GM19240 (cell line): ENCODE data around the gene FCRL1.

Experiments
- DNase-seq: peaks from one replicate; pipeline ENCODE4 v3.0.0; 2011; ENCODE audit warnings: low spot score; ENCODE audit not compliant: insufficient read length

Gene FCRL1, protein sequence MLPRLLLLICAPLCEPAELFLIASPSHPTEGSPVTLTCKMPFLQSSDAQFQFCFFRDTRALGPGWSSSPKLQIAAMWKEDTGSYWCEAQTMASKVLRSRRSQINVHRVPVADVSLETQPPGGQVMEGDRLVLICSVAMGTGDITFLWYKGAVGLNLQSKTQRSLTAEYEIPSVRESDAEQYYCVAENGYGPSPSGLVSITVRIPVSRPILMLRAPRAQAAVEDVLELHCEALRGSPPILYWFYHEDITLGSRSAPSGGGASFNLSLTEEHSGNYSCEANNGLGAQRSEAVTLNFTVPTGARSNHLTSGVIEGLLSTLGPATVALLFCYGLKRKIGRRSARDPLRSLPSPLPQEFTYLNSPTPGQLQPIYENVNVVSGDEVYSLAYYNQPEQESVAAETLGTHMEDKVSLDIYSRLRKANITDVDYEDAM

GRCh38 chr1:157819896-157820295 is at the start of gene FCRL1:
FCRL1 (minus strand) TSS chr1:157820120; CDS start chr1:157820037, 83 bp downstream.
- DNase-seq: no peak

DNA sequence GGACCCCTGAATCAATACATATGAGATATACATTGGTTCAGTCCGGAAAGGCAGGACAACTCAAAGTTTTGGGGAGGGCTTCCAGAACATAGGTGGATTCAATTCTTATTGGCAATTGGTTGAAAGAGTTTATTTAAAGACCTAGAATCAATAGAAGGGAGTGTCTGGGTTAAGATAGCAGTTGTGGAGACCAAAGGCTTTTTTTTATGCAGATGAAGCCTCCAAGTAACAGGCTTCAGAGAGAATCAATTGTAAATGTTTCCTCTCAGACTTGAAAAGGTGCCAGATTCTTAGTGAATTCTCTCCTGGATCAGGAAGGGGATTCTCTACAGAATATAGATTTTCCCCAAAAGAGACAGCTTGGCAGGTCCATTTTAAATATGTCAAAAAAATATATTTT is 48.7 kb upstream of the FCRL1 start:
- no peak for DNase-seq

DNA sequence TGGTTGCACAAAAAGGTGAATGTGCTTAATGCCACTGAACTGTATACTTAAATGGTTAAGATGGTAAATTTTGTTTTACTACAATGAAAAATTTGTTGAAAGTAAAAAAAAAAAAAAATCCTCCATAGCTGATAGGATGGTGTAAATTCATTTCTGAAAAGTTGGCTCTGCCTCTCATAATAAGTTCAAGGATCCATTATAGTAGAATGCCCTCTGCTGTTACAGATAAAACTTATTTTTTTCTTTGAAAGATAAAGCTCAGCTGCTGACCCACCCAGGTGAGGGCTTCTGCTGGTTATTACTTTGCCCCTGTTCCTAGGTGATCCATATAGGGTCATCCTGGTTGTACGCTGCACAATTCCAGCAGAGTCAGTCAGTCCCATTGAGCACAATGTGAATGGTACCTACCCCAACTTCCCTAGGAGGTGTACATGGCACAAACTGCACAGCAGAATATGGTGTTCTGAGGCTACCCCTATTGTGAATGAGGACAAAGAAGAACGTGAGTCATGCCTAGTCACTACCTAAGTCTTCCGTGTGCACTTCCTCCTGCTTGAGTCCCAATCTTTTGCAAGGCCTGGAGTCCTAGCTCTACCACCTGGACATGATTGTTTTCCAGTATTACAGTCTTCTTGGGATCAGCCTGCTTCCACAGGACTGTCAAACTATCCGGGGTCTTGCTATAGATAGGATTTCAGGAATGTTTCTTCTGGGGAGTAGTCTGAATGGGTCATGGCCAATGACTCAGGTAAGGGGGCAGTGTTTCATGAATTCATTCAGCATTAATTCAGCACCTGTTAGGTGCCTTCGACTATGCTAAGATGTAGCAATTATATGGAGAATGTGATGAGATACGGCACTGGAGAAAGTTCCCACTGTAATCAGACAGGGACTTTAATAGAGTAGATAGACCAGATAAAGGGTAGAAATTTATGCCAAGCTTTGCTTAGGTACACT is 42.5 kb upstream of the FCRL1 start:
- DNase-seq: no peak

DNA sequence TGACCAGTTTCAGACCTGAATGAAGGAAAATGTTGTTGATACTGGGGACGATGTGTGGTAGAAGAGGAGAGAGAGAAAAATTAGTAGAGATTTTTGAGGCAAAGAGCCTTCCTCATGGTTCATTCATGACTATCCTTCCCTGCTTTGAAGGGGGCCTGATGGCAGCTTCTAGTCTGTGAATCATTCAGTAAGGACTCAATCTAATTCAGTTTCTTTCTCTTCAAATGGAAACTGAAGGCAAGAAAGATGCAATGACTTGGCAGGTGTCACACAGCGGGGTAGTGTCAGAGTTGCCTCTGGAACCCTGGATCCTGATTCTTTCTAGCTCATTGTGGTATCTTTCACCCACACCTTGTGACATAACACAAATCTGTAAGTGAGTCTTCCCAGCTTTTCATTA is 36.6 kb upstream of the FCRL1 start:
- DNase-seq: no peak

GRCh38 chr1:157852476-157852875 is 32.6 kb upstream of the FCRL1 start:
- DNase-seq: no peak

DNA sequence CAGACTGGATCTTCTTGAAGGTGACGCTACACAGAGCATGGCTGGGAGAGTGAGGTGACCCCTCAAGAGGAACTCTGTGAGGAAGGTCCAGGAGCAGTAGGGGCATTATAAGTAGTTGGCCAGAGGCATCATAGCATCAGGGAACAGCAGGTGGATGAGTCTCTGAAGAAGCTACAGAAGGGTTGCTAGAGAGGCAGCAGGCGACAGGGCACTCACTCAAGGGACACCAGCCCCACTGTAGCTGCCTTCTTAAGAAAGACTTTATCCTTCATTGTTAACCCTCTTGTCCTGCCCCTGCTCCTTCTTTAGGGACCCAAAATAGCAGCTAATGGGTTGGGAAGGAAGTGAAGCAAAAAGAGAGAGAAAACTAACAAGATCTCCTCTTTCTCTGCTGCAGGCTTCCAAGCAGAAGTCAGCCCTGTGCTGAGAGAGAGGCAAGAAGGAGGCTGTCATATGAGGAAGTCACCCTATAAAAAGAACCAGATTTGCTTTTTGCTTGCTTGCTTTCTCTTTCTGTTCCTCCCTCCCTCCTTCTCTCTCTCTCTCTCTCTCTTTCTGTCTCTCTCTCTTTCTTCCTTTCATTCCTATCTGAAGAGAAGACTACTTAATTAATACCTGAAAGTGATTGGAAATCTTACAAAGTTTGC is 29.4 kb upstream of the FCRL1 start:
- no peak for DNase-seq

DNA sequence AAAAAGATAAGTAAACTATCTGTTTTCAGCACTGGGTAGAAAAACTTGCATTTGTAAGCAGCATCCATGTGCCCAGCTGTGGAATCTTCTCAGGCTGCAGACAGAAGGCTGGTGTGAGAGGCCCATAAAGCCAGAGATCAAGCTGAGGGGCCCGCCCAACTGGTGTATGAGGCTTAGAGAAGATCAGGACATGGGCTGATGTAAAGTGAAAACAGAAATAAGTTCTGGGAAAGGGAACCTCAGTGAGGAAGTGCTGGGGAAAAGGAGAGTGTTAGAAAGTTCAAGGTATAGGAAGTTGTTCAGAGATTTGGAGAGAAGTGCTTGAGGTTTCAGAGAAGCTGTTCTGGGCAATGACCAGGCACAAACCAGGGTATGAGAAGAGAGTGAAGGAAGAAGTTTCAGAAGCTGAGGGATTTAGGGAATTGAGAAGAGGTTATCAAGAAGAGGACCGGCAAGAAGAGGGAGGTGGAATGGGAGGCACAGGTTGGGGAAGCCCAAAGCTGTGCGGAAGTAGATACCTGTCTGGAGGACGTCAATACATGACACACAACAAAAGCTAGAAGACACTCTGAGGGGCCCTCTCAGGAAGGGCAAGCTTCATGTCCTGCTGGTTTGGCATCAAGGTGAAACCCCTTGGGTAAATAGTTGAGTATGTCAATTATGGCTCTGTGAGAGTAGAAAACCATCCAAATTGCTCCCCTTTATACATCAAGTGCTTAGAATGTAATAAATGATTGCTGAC is 24.3 kb upstream of the FCRL1 start:
- no peak for DNase-seq

- no peak for DNase-seq
Measured at GRCh38 chr1:157842939-157843338, 23.0 kb upstream of the FCRL1 start.

GRCh38 chr1:157841708-157842107 is 21.8 kb upstream of the FCRL1 start, which contains the start of gene CD5L:
CD5L (minus strand) TSS chr1:157841808; CDS start chr1:157841701, 107 bp downstream.
- no peak for DNase-seq

- DNase-seq: no peak
Measured at GRCh38 chr1:157838966-157839365, 19.0 kb upstream of the FCRL1 start.

GRCh38 chr1:157834430-157834829 is 14.5 kb upstream of the FCRL1 start:
- DNase-seq: no peak

DNA sequence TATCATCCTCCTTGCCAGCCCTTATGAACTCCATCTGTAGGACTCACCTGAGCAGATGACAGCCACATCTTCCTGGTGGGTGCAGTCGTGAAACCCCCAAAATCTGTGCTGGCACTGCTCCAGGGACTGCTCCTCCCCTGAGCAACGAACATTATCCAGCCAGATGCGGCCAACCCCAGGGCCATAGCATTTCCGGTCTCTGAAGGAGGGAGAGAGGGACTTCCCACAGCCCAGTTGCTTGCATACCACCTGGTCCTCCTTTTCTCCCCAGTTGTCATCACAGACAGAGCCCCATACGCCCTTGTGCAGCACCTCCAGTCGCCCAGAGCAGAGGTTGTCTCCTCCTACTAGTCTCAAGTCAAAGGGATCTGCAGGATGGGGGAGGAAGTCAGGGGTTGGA is 13.2 kb upstream of the FCRL1 start:
- DNase-seq: no peak

GRCh38 chr1:157831968-157832626 is 12.2 kb upstream of the FCRL1 start:
- DNase-seq: no peak

- no peak for DNase-seq
Measured at GRCh38 chr1:157830887-157831286, 11.0 kb upstream of the FCRL1 start.

DNA sequence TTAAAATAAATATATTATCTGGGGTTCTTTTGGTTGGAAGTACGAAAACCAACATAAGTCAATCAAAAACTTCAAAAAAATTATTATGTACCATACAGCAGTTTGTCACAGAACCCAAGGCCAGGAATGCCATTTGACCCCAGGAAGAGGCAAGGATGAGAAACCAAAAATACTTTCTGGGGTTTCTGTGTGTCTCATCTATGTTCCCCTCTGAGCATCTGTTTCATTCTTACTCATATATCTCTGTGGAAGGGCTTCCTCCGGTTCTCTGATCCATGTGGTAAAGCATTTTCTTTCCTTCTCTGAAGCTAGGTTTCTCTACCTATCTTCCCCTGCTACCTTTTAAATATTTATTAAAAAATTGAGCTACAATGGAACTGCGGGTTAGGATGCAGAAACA is 9.8 kb upstream of the FCRL1 start:
- DNase-seq: peak; percentile 31

DNA sequence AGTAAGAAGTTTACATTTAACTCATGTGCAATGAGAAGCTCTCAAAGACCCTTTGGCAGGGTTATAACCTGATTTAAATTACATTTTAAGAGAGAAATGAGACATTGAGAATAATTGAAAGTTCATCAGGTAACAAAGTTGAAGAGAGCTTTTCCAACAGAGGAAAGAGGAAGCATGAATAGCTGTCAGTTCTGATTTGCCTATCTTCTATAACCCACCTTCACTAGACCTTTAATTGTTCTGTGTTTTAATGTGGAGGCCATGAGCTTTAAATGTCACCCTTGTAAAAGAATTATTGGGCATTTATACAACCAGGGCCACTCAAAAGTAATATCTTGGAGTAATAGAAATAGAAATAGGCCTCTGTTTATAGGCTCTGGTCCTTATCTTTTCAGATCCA is 9.3 kb upstream of the FCRL1 start:
- DNase-seq: no peak

GRCh38 chr1:157820299-157820698 is 379 bp upstream of the FCRL1 start:
- no peak for DNase-seq

DNA sequence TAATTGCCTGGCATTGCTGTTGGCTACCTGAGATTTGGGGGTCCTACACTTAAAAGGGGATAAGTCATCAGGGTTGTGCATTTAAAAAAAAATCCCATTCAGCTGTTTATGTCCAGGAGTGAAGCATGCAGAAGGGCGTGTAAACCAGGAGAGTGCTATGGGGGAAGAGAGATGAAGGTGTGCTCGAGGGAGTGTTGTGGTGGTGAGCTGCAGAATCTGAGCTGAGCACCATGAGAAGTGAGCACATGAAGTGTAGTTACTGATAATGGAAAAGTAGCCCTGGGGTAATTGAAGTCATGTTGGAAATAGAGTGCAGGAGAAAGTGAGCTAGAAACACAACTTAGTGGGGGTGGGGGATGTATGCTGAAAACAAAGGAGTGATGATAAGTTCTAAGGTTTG is 705 bp downstream of the FCRL1 start:
- DNase-seq: no peak

- no peak for DNase-seq
Measured at GRCh38 chr1:157813269-157813668, 6.7 kb downstream of the FCRL1 start.

GRCh38 chr1:157806431-157807149 is 13.3 kb downstream of the FCRL1 start:
- DNase-seq: peak; percentile 50
